HuH-7 (cell line): Measurements from ENCODE around the gene SHROOM3.

Experiments used
- DNase-seq: peaks from one replicate; pipeline ENCODE4 v3.0.0; 2011; ENCODE audit warnings: low spot score

SHROOM3 gene

GRCh38 chr4:76624931-76625715 is 190.1 kb downstream of the SHROOM3 start:
- no peak for DNase-seq

DNA sequence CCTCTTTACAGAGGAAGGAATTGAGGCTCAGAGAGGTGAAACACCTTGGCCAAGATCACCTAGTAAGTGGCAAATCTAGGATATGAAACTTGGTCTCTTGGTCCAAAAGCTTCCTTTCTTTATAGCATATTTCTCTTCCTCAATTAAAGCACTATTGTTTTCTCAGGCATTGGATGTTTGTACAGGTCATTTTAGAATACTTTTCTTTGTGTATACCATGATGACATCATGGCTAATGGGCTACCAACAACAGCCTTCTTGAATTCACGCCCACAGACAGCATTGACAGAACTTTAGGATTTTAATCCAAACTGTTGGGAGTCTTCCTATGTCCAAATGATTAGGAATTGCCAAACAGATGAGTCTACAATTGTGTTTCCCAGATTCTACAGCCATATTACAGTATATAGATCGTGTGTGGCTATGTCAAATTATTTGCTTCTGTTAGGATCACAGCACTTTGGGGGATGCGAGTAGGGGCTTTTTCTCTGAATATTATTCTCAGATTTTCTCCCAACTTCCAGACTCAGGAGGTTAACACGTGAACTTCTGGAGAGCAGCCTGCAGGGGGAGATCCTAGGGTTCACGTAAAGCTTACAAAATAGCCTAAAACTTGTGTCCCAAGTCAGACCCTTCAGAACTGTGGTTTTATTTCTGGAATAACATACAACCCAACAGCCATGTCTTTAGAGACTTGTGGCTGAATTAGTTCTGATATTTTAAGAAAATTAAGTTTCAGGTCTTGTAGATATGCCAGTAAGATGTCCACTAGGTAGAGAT is 191.8 kb downstream of the SHROOM3 start:
- peak; percentile 36 for DNase-seq

GRCh38 chr4:76628251-76628650 is 193.2 kb downstream of the SHROOM3 start:
- DNase-seq, result no peak

- no peak for DNase-seq
Measured at GRCh38 chr4:76630741-76631140, 195.7 kb downstream of the SHROOM3 start.

- DNase-seq, result no peak
Measured at GRCh38 chr4:76634220-76634619, 199.2 kb downstream of the SHROOM3 start.

GRCh38 chr4:76637712-76638361 is 202.8 kb downstream of the SHROOM3 start:
- no peak for DNase-seq

DNA sequence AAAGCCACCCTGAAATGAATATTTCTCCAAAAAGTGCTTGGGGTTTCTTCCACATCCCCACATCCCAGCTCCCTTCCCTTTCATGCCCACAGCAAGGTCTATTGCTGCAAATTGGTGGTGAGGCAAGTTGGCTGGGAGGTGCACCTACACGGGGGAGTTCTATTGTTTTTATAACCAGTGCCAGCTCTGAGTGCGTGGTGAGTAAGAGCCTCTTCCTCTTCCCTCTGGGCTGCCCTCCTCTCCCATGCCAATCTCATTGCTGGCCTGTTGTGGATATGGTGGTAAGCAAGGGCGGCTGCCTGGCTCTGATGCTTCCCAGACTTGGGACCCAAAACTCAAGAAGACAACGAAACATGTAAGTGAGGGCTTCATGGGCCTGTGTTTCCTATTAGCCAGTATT is 204.3 kb downstream of the SHROOM3 start:
- DNase-seq, result no peak

- no peak for DNase-seq
Measured at GRCh38 chr4:76640353-76640910, 205.4 kb downstream of the SHROOM3 start.

- no peak for DNase-seq
Measured at GRCh38 chr4:76641351-76641750, 206.3 kb downstream of the SHROOM3 start.

GRCh38 chr4:76641758-76642157 is 206.7 kb downstream of the SHROOM3 start:
- DNase-seq, result no peak

- peak; percentile 17 for DNase-seq
Measured at GRCh38 chr4:76644831-76645485, 209.9 kb downstream of the SHROOM3 start.

DNA sequence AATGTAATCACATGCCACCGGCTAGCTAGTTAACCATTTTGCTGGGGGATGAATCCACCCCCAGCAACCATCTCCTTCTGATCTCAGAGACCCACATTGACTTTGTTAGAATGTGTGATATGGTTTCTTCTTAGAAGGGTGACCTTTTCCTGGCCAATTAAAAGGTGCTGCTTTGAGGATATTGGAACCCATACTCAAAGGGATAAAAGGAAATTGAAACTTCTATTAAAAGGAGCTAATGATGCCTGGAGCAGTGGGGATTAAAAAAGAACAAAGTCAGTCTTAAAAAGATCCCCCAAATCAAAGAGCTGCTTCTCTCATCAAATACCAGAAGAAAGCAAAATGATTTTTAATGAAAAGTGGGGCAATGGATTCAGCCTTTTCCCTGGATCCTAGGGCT is 214.1 kb downstream of the SHROOM3 start:
- DNase-seq, result no peak

DNA sequence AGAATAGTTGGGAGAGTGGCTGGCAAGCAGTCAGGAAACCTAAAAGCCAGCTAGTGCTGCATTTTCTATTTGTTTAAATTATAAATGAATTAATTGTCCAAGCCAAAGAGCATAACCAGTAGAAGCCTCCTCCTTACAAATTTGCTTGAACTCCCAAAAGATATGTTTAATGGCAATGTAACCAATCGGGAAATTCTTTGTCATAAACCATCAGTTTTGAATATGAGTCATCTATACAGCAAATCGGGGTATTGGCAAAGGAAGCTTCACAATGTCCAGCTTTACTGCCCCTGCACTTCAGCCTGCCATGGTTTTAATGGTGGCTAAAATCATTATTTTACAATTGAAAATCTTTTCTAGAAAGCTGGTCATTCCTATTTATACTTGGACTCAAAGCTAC is 216.6 kb downstream of the SHROOM3 start:
- DNase-seq, result no peak

DNA sequence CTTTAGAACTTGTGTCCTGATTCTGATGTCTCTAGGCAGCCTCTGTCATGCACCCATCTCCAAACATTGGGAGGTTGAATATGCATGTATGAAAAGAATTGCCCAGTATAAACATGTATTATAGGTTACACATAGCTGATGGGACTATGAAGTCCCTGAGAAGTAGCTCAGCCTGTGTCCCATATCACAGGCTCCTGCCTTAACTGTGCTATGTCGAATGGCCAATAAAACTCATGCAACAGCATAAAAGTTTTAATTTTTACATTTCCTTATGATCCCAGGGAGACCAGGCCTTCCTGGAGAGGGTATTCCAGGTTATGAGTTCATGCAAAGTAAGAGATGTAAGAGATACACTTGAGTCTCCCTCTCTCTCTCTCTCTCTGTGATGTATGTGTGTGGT is 217.4 kb downstream of the SHROOM3 start:
- DNase-seq, result no peak

DNA sequence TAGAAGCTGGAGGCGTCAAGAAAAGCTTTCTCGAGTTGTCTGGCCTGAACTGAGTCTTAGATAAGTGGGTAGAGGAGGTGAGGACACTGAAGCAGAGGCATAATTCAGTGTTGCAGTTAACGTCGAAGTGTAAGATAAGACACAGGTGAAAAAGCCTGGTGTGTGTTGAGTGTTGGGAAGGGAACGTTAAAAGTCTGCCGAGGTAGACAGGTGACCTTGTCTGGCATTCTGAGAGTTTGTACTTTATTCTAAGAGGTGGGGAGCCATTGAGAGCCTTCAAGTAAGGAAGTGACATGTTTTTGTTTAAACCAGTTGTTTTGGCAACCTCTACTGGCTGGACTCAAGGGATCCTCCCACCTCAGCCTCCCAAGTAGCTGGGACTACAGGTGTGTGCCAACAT is 219.1 kb downstream of the SHROOM3 start:
- no peak for DNase-seq

DNA sequence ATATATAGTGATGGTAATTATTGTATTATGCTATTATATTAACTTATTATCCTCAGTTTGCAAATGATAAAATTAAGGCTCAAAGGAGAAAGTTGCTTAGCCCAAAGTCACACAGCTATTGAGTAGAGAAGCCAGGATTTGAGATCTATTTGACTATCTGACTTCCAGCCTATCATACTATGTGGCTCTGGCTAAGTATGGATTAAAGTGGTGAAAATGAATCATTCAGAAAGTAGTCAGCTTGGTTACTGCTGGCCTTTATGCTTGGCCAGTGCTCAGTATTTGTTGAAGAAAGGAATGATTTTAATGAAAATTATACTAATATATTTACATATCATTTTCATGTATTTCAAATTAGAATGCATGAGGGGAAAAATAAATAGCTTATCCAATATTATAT is 219.8 kb downstream of the SHROOM3 start:
- DNase-seq, result no peak

DNA sequence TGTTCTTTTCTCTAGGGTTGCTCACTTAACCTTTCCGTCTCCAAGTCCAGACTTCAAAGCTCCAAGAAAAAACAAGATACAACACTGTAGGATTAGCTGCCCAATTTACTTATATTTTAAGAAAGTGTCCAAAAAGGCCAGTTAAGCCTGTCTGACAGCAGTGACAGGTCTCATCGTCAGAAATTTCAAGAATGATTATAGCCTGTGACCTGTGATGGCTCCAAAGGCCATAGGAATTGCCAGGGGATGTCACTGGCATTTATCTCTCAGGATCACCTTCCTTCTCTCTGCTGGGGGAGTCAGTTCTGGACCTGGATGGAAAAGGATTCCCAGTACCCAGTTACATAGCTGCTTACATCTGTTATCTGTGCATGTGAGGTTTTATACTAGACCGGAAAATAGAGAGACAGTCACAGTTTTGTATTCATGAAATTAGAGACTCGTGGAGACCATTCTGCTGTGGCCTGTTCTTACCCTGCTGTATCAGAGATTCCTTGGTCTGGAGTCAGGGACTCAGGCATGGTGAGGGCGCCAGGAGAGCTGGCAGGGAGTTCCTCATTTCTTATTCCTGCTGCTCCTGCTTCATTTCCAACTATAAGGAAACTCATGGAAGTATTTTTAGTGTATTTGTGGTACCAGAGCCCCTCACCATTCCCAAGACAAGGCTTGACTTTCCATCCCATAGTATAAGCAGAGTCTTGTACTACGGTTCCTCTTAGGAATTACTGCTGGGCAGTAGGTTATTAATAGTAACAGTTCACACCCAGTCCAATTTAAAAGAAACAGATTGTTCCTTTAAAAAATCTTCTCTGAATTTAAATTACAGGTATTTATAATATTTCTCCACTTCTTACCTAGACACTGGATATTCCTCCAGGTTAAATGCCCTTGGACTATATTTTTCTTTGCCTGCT is 220.8 kb downstream of the SHROOM3 start:
- DNase-seq, result no peak

- DNase-seq, result no peak
Measured at GRCh38 chr4:76657443-76657842, 222.4 kb downstream of the SHROOM3 start.

- no peak for DNase-seq
Measured at GRCh38 chr4:76658231-76659102, 223.4 kb downstream of the SHROOM3 start.

DNA sequence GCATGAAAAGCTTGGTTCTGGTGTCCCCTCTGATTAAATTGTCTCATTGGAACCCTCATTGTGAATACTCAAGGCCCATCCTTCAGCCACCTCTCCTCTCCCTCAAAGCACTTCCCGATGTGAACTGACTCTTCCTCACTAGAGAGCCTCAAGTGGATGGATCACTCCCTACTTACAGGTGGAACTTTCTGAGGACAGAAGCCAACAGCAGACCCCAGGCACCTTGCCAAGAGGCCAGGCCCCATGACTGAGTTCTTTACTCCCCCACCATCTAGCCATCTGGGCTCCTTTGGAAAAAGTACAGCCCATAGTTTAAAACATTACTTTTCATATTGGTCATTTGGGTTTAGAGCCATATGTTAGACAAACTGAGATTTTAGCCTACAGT is 224.1 kb downstream of the SHROOM3 start:
- no peak for DNase-seq
